ENCODE measurements around the gene TSPO. TPM values are rescaled to one million over a fixed set of nuclear protein-coding genes. Genes with fewer than 3 reads are reported as not detected.

TSPO gene
- total and polyA plus RNA-seq, 9 of the 15 experiments (the other 6 are each of a cell fraction or from before 2014, with no cell fraction given) = 4.9 to 126 (median 25.3) TPM

- Histone ChIP-seq H3K9me3 (replicated peaks; ENCODE audit: control insufficient read depth, insufficient read depth, low read depth, low read length) (no peaks in the 10 kb centered on the region), H3K4me2 (ENCODE audit: insufficient read depth, low read length) (no peak overlapping the region), H3K27me3 (ENCODE audit: control insufficient read depth in 2 of 2, insufficient read depth in 2 of 2, low read length in 2 of 2) (peaks cover 0 to 17% of the 10 kb centered on the region in 2 experiments; a peak in 3 of 5 replicates), H3K36me3 (ENCODE audit: control insufficient read depth, insufficient read depth, low read length) (no peaks in the 10 kb centered on the region), H3K4me1 (replicated peaks in 1 of 2; ENCODE audit: control insufficient read depth in 2 of 2, insufficient read depth in 2 of 2, low read length in 2 of 2) (peaks cover 0 to 9% of the 10 kb centered on the region in 2 experiments; a peak in 2 of 5 replicates), H3K9me1 (ENCODE audit: control insufficient read depth, insufficient read depth, low read length) (no peaks in the 10 kb centered on the region), H2AFZ (ENCODE audit: low read depth, low read length) (no peak overlapping the region), H4K20me1 (replicated peaks; ENCODE audit: control insufficient read depth, insufficient read depth, low read length) (no peaks in the 10 kb centered on the region), H3K79me2 (ENCODE audit: control insufficient read depth, insufficient read depth, low read length) (no peaks in the 10 kb centered on the region), H3K27ac (ENCODE audit: extremely low read depth, low read depth, low read length) (no peak overlapping the region), H3K4me3 (no peak overlapping the region), H3K9ac (ENCODE audit: insufficient read depth in 1 of 2, low read depth in 2 of 2, low read length in 2 of 2) (no peak overlapping the region)
- WGBS (ENCODE audit: insufficient coverage, low coverage, missing lambda C conversion rate) = 38% methylated on average over 9 of the region's 10 CpGs
- ATAC-seq (no peak), FAIRE-seq (no peak), DNase-seq (ENCODE audit: extremely low read depth in 1 of 4, low spot score in 3 of 4) (no peak)
- intact Hi-C loops (cut with micrococcal nuclease) (no loop called here), in situ Hi-C loops (cut with MboI) (no loop called here)
- BruUV-seq (replicated peaks) = no TSS peak
- CTCF ChIA-PET (ENCODE audit: low intra/inter-chr PET ratio) = no interaction called here
- POLR2A ChIA-PET = interaction anchor here (0.9 kb wide), 1 partner anchor 14 kb away, joined by 3 read pairs; no protein-coding TSS in a partner anchor
- TF ChIP-seq ZNF253 (CRISPR knock-in tag; conservative IDR thresholded peaks at IDR 0.05) (no peak), ZBTB40 (IDR thresholded peaks at IDR 0.05) (no peak), ZBTB40 (CRISPR knock-in tag; IDR thresholded peaks at IDR 0.05) (no peak), NELFE (IDR thresholded peaks at IDR 0.05; ENCODE audit: insufficient read depth, insufficient read length) (no peak), USF2 (CRISPR knock-in tag; IDR thresholded peaks at IDR 0.05) (no peak), ELK1 (CRISPR knock-in tag; IDR thresholded peaks at IDR 0.05) (no peak), UBTF (IDR thresholded peaks at IDR 0.05; ENCODE audit: borderline replicate concordance in 1 of 2, low read depth in 2 of 2, low read length in 2 of 2) (no peak)
Measured at GRCh38 chr22:43202326-43202725, 51.0 kb downstream of the TSPO start.
